Frontal cortex (tissue), 4 donors: ENCODE data around the gene GEMIN8. TPM values are rescaled to one million over a fixed set of nuclear protein-coding genes. Genes with fewer than 3 reads are reported as not detected.
A peak's percentile ranks its signal among the peaks of the same experiment; 100 is the strongest.

ENCODE experiments used
- DNase-seq, 2 donors: peaks; one replicate each; pipeline ENCODE4 v3.0.0; 2012; ENCODE audit warnings: low spot score in 2 of 2
- FAIRE-seq: peaks from 2 replicates; lab custom pipeline; 2012; peaks lifted over from hg19 to GRCh38; lab: Jason Lieb, UNC
- total RNA-seq: library from RNA; depleted of rRNA; stranded (reverse); fragments of >200 nt; gene quantifications from one replicate; pipeline ENCODE4 v1.2.3, GENCODE V29; 2014
- donor health status: control.
- donor health status: control.
- donor health status: control.

The GEMIN8 gene
- total RNA-seq, 1 donor from 2014 or later = 12.2 TPM

- DNase-seq = no peak
- FAIRE-seq = peak; percentile 40
Observed at GRCh38 chrX:14022019-14022418, 7.7 kb downstream of the GEMIN8 start.

GRCh38 chrX:14017399-14017798 lies 12.3 kb downstream of the GEMIN8 start:
- DNase-seq = no peak
- no peak for FAIRE-seq

- FAIRE-seq = no peak
- DNase-seq = no peak
Observed at GRCh38 chrX:14015941-14016340, 13.8 kb downstream of the GEMIN8 start.

- no peak for DNase-seq
- no peak for FAIRE-seq
Observed at GRCh38 chrX:14015294-14015693, 14.4 kb downstream of the GEMIN8 start.

GRCh38 chrX:14014526-14014925 lies 15.2 kb downstream of the GEMIN8 start:
- FAIRE-seq = no peak

GRCh38 chrX:14013054-14013453 lies 16.6 kb downstream of the GEMIN8 start:
- FAIRE-seq (no peak), DNase-seq (no peak)

More at GRCh38 chrX:14014526-14014925, 15.2 kb downstream of the GEMIN8 start:
- DNase-seq = no peak

GRCh38 chrX:14010566-14010965 lies 19.1 kb downstream of the GEMIN8 start:
- no peak for DNase-seq
- no peak for FAIRE-seq

GRCh38 chrX:14006540-14006939 lies 23.2 kb downstream of the GEMIN8 start:
- DNase-seq = no peak
- no peak for FAIRE-seq

GRCh38 chrX:14003876-14004425 lies 25.7 kb downstream of the GEMIN8 start:
- FAIRE-seq = no peak

GRCh38 chrX:14003028-14003427 lies 26.7 kb downstream of the GEMIN8 start:
- DNase-seq = no peak

More at GRCh38 chrX:14003876-14004425, 25.7 kb downstream of the GEMIN8 start:
- no peak for DNase-seq

GRCh38 chrX:13996650-13997049 lies 33.0 kb downstream of the GEMIN8 start:
- FAIRE-seq (no peak), DNase-seq (no peak)

More at GRCh38 chrX:14003028-14003427, 26.7 kb downstream of the GEMIN8 start:
- no peak for FAIRE-seq

GRCh38 chrX:13994536-13995080 lies 35.1 kb downstream of the GEMIN8 start:
- FAIRE-seq (no peak), DNase-seq (no peak)

GRCh38 chrX:13994104-13994503 lies 35.6 kb downstream of the GEMIN8 start:
- DNase-seq (peak; percentile 14 to 16), FAIRE-seq (peak; percentile 8)

GRCh38 chrX:13990126-13990800 lies 39.4 kb downstream of the GEMIN8 start:
- FAIRE-seq (no peak), DNase-seq (peak in 1 of 2 donors; percentile 5)

GRCh38 chrX:13985697-13986435 lies 43.8 kb downstream of the GEMIN8 start:
- FAIRE-seq (no peak), DNase-seq (no peak)

GRCh38 chrX:13983734-13984133 lies 46.0 kb downstream of the GEMIN8 start:
- no peak for FAIRE-seq

GRCh38 chrX:13968198-13968597 lies 61.5 kb downstream of the GEMIN8 start:
- DNase-seq = no peak
- no peak for FAIRE-seq

More at GRCh38 chrX:13983734-13984133, 46.0 kb downstream of the GEMIN8 start:
- no peak for DNase-seq

GRCh38 chrX:13967636-13968035 lies 62.1 kb downstream of the GEMIN8 start:
- DNase-seq (no peak), FAIRE-seq (no peak)

- DNase-seq (no peak), FAIRE-seq (no peak)
Observed at GRCh38 chrX:13966793-13967125, 62.9 kb downstream of the GEMIN8 start.

- no peak for FAIRE-seq
- DNase-seq = no peak
Observed at GRCh38 chrX:13966071-13966792, 63.5 kb downstream of the GEMIN8 start.
